ENCODE data around the gene GLS2. TPM values are rescaled to one million over a fixed set of nuclear protein-coding genes. Genes with fewer than 3 reads are reported as not detected.

Gene GLS2
- total and polyA plus RNA-seq, 9 of the 15 experiments (the other 6 are each of a cell fraction or from before 2014, with no cell fraction given) = 0.11 TPM; not detected in 8

GRCh38 chr12:56468216-56469006, 19.6 kb downstream of the GLS2 start, which contains the start of gene SPRYD4 (continued):
- no peak for TF ChIP-seq CHD7 (IDR thresholded peaks at IDR 0.05; ENCODE audit: low read depth, low read length)
- peak; percentile 67 to 97 for TF ChIP-seq MAZ (CRISPR knock-in tag; conservative IDR thresholded peaks at IDR 0.05 in 1 of 2, IDR thresholded peaks at IDR 0.05 in 1 of 2)
- no peak for TF ChIP-seq TAF15 (IDR thresholded peaks at IDR 0.05; ENCODE audit: low read depth, low read length)
- no peak for TF ChIP-seq BRCA1 (IDR thresholded peaks at IDR 0.05)
- TF ChIP-seq BRCA1 (CRISPR knock-in tag; IDR thresholded peaks at IDR 0.05) = no peak
- no peak for TF ChIP-seq CUX1 (CRISPR knock-in tag; IDR thresholded peaks at IDR 0.05)
- TF ChIP-seq NELFE (IDR thresholded peaks at IDR 0.05; ENCODE audit: insufficient read depth, insufficient read length) = no peak
- TF ChIP-seq NFE2L1 (tag; IDR thresholded peaks at IDR 0.05; ENCODE audit: borderline replicate concordance, low read depth) = no peak
- TF ChIP-seq ZNF408 (CRISPR knock-in tag; IDR thresholded peaks at IDR 0.05; ENCODE audit: low read depth) = no peak

Data from K562 (cell line).